NCI-H2107 (cell line): ENCODE data around the gene DRAXIN.

Source experiments
- DNase-seq: peaks from one replicate; lab custom pipeline; 2025; lab: John Stamatoyannopoulos, UW

DRAXIN gene

GRCh38 chr1:11738783-11739182 is 47.3 kb downstream of the DRAXIN start:
- no peak for DNase-seq

GRCh38 chr1:11740258-11741192 is 49.0 kb downstream of the DRAXIN start:
- DNase-seq: no peak

- no peak for DNase-seq
Measured at GRCh38 chr1:11741482-11741881, 50.0 kb downstream of the DRAXIN start.

GRCh38 chr1:11741919-11742558 is 50.5 kb downstream of the DRAXIN start:
- DNase-seq: no peak

- DNase-seq: no peak
Measured at GRCh38 chr1:11744287-11744686, 52.8 kb downstream of the DRAXIN start.

GRCh38 chr1:11746092-11746491 is 54.6 kb downstream of the DRAXIN start:
- DNase-seq: no peak

- DNase-seq: no peak
Measured at GRCh38 chr1:11746795-11747487, 55.4 kb downstream of the DRAXIN start.

- no peak for DNase-seq
Measured at GRCh38 chr1:11748294-11749202, 57.0 kb downstream of the DRAXIN start.

GRCh38 chr1:11749203-11749689 is 57.7 kb downstream of the DRAXIN start:
- DNase-seq: peak; percentile 54

GRCh38 chr1:11749996-11750395 is 58.5 kb downstream of the DRAXIN start:
- DNase-seq: no peak

- DNase-seq: no peak
Measured at GRCh38 chr1:11751087-11751486, 59.6 kb downstream of the DRAXIN start.

GRCh38 chr1:11752359-11753088 is 61.0 kb downstream of the DRAXIN start:
- no peak for DNase-seq

GRCh38 chr1:11753555-11754208 is 62.2 kb downstream of the DRAXIN start:
- DNase-seq: no peak

- DNase-seq: no peak
Measured at GRCh38 chr1:11757047-11757446, 65.5 kb downstream of the DRAXIN start.

- no peak for DNase-seq
Measured at GRCh38 chr1:11759791-11760190, 68.3 kb downstream of the DRAXIN start.

GRCh38 chr1:11761285-11761684 is 69.8 kb downstream of the DRAXIN start:
- no peak for DNase-seq

GRCh38 chr1:11761988-11762406 is 70.5 kb downstream of the DRAXIN start, which contains the start of gene C1orf167:
Gene C1orf167 (plus strand): TSS chr1:11762193. CDS start chr1:11764401, 2,208 bp downstream.
- no peak for DNase-seq

GRCh38 chr1:11764115-11764514 is 72.6 kb downstream of the DRAXIN start:
- no peak for DNase-seq

- DNase-seq: no peak
Measured at GRCh38 chr1:11764519-11764918, 73.0 kb downstream of the DRAXIN start.
